ENCODE data around the gene ZNF813. TPM values are rescaled to one million over a fixed set of nuclear protein-coding genes. Genes with fewer than 3 reads are reported as not detected.

ZNF813 gene
- total RNA-seq, 4 donors from 2014 or later, result 1.9 to 3.8 (median 3.3) TPM

DNA sequence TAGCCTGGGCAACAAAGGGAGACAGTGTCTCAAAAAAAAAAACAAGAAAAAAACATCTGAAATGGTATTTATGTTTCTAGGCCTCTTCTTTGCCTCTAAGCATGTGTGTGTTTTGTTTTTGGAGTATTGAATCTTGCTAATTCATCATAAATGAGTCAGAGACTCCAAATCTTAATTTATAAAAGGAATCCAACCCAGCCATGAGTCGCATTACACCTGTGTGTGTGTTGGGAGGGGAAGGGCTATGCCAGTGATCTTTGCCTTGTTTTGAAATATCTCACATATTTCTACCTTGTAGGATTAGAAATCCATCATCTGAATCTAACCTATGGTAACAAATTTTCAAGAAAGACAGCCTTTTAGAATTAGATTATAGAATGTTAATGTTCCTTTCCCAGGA is 74.4 kb downstream of the ZNF813 start:
- Histone ChIP-seq H3K27me3 (no peaks in the 10 kb centered on the region), H3K27ac (no peak overlapping the region), H3K9me3 (no peaks in the 10 kb centered on the region), H3K4me3 (no peak overlapping the region), H3K36me3 (no peaks in the 10 kb centered on the region), H3K4me1 (peaks cover 0 to 5% (median 1%) of the 10 kb centered on the region in 4 donors)
- intact Hi-C loops (cut with DNase I; ENCODE audit: low total_unique reads) (no loop called here), in situ Hi-C loops (cut with MboI; ENCODE audit: low pct_ligation_motif_present in 1 of 4, low pct_unique_long_range_greater_than_20kb in 1 of 4, low sequenced_read_pairs in 3 of 4) (no loop called here)
- TF ChIP-seq, protein P1, sequence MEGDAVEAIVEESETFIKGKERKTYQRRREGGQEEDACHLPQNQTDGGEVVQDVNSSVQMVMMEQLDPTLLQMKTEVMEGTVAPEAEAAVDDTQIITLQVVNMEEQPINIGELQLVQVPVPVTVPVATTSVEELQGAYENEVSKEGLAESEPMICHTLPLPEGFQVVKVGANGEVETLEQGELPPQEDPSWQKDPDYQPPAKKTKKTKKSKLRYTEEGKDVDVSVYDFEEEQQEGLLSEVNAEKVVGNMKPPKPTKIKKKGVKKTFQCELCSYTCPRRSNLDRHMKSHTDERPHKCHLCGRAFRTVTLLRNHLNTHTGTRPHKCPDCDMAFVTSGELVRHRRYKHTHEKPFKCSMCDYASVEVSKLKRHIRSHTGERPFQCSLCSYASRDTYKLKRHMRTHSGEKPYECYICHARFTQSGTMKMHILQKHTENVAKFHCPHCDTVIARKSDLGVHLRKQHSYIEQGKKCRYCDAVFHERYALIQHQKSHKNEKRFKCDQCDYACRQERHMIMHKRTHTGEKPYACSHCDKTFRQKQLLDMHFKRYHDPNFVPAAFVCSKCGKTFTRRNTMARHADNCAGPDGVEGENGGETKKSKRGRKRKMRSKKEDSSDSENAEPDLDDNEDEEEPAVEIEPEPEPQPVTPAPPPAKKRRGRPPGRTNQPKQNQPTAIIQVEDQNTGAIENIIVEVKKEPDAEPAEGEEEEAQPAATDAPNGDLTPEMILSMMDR (IDR thresholded peaks at IDR 0.05), result no peak
- TF ChIP-seq POLR2A (IDR thresholded peaks at IDR 0.05), result no peak
- no peak for TF ChIP-seq POLR2AphosphoS5 (IDR thresholded peaks at IDR 0.05)
- TF ChIP-seq EP300 (IDR thresholded peaks at IDR 0.05; ENCODE audit: low read depth), result no peak
- no peak for DNase-seq
- 88 to 100% methylated on average over 1 of the region's 1 CpG for WGBS, 2 donors (ENCODE audit: low coverage in 1 of 2)

DNA sequence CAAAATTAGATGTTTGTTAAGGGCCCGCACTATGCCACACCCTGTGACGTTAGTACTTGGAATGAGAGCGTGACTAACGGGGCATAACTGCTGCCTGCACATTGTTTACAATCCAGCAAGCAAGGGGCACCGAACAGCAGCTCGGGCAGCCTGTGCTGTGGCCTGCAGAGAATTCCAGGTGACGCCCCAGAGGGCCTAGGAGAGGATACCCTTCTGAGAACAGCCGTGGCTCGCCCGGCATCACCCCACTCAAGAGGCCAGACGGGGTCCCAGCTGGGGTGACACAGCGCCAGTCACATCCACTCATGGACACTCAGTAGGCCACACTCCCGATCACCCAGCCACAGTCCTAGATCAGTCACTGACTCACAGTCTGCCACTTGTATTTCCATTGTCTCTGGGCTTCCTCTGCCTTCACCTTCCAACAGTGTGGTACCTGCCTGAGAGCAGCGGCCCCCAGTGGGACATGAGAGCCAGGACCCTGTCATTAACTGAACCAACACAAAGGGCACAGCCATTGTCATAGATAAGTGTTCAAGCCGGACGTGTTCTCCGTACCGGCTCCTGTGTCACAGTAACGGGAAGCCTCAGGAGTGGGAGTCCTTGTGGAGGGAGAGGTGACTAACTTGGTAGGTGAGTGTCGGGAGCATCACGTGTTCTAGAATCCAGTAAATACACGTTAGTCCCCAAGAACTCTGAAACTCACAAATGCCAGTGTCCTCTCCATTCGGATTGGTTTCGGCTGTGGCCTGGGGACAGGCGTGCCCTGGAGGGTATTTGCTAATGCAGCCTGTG is 77.9 kb downstream of the ZNF813 start:
- no peak for DNase-seq
- intact Hi-C loops (cut with DNase I; ENCODE audit: low total_unique reads), result no loop called here
- WGBS, 2 donors (ENCODE audit: low coverage in 1 of 2), result 78 to 80% methylated on average over 1 to 25 of the region's 25 CpGs
- no peaks in the 10 kb centered on the region for H3K27me3 ChIP-seq
- H3K9me3 ChIP-seq, result no peaks in the 10 kb centered on the region
- H3K36me3 ChIP-seq, result no peaks in the 10 kb centered on the region
- in situ Hi-C loops (cut with MboI; ENCODE audit: low pct_ligation_motif_present in 1 of 4, low pct_unique_long_range_greater_than_20kb in 1 of 4, low sequenced_read_pairs in 3 of 4), result no loop called here
- peaks cover 0 to 5% (median 0%) of the 10 kb centered on the region in 4 donors for H3K4me1 ChIP-seq
- peak overlapping the region in 2 of 4 donors; percentile 2 to 39 for H3K27ac ChIP-seq
- TF ChIP-seq POLR2A (IDR thresholded peaks at IDR 0.05), result no peak
- TF ChIP-seq, protein P1 (IDR thresholded peaks at IDR 0.05), result no peak
- no peak for TF ChIP-seq POLR2AphosphoS5 (IDR thresholded peaks at IDR 0.05)
- no peak for TF ChIP-seq EP300 (IDR thresholded peaks at IDR 0.05; ENCODE audit: low read depth)
- no peak overlapping the region for H3K4me3 ChIP-seq

Other genes with a start within 250 kb of the ZNF813 start
- 1 to 10 TPM; 3.4 to 9.7 (median 6.7) TPM for gene ZNF677, start 212.9 kb upstream of the ZNF813 start, total RNA-seq
- gene VN1R2, start 209.4 kb upstream of the ZNF813 start, total RNA-seq, result not detected
- not detected for gene VN1R4, start 200.0 kb upstream of the ZNF813 start, total RNA-seq
- 1 to 10 TPM; 1.6 to 8.4 (median 5.9) TPM for gene ZNF845, start 134.0 kb upstream of the ZNF813 start, total RNA-seq
- 10 to 100 TPM in 3 of 4 donors, 1 to 10 TPM in 1; 9.0 to 34.8 (median 19.5) TPM for gene ZNF525, start 102.0 kb upstream of the ZNF813 start, total RNA-seq
- 10 to 100 TPM in 3 of 4 donors, 1 to 10 TPM in 1; 6.0 to 14.3 (median 11.2) TPM for gene ZNF765, start 72.6 kb upstream of the ZNF813 start, total RNA-seq
- gene ZNF761, start 35.7 kb upstream of the ZNF813 start, total RNA-seq, result 10 to 100 TPM in 2 of 4 donors, 1 to 10 TPM in 2; 3.0 to 15.1 (median 10.2) TPM
- 10 to 100 TPM in 1 of 4 donors, 1 to 10 TPM in 3; 3.7 to 15.7 (median 5.8) TPM for gene ZNF331, start 70.4 kb downstream of the ZNF813 start, total RNA-seq
- gene DPRX, start 164.3 kb downstream of the ZNF813 start, total RNA-seq, result not detected